Upper lobe of left lung (tissue), 6 donors: Measurements from ENCODE around the gene FGGY. TPM values are rescaled to one million over a fixed set of nuclear protein-coding genes. Genes with fewer than 3 reads are reported as not detected.

Source experiments
- ATAC-seq, 2 donors: fragments of 200-7000 bp; cut with Tn5 transposase; one replicate each; pipeline ENCODE4 v1.9.1; 2022; ENCODE audit warnings: mild to moderate bottlenecking in 2 of 2, moderate library complexity in 2 of 2; ENCODE audit not compliant: low FRiP score in 2 of 2
- DNase-seq, 2 donors: peaks; one replicate each; pipeline ENCODE4 v3.0.0-alpha.2; 2019 to 2020
- H3K27ac ChIP-seq, 4 donors: fragments of 200-600 bp; sonication (generic); one replicate each; pipeline ENCODE4 v1.5.1; 2016 to 2019
- H3K27me3 ChIP-seq, 4 donors: fragments of 200-600 bp; sonication (generic); one replicate each; pipeline ENCODE4 v1.5.1; 2017 to 2019
- H3K36me3 ChIP-seq, 4 donors: fragments of 200-600 bp; sonication (generic); one replicate each; pipeline ENCODE4 v1.5.1; 2016 to 2019
- H3K4me1 ChIP-seq, 4 donors: fragments of 200-600 bp; sonication (generic); one replicate each; pipeline ENCODE4 v1.5.1; 2018 to 2019
- H3K4me3 ChIP-seq, 4 donors: fragments of 200-600 bp; sonication (generic); one replicate each; pipeline ENCODE4 v1.5.1; 2017 to 2019; ENCODE audit warnings: mild to moderate bottlenecking in 2 of 4, moderate library complexity in 1 of 4
- H3K9me3 ChIP-seq, 4 donors: fragments of 200-600 bp; sonication (generic); one replicate each; pipeline ENCODE4 v1.5.1; 2018 to 2019
- CTCF ChIP-seq, 6 experiments: fragments of 450-650 bp in 4 of 6; fragments of 200-600 bp in 2 of 6; sonication (generic) in 2 of 6; IDR thresholded peaks; one replicate each; pipeline ENCODE4 v1.5.1; 2016 to 2019; ENCODE audit warnings: antibody characterized with exemption in 6 of 6
- EP300 ChIP-seq, 4 donors: sonication (generic); formaldehyde crosslinking; IDR thresholded peaks; one replicate each; pipeline ENCODE4 v1.5.1; 2017; ENCODE audit warnings: antibody characterized with exemption in 4 of 4, control low read depth in 2 of 4
- POLR2A ChIP-seq, 4 donors: fragments of 450-650 bp; IDR thresholded peaks; one replicate each; pipeline ENCODE4 v1.5.1; 2016 to 2017; ENCODE audit warnings: antibody characterized with exemption in 4 of 4, mild to moderate bottlenecking in 2 of 4
- POLR2AphosphoS5 ChIP-seq, 2 donors: sonication (generic); formaldehyde crosslinking; IDR thresholded peaks; one replicate each; pipeline ENCODE4 v1.5.1; 2017; ENCODE audit warnings: antibody characterized with exemption in 2 of 2
- WGBS, 2 donors: methylation state at CpG; one replicate each; pipeline ENCODE4 v1.1.5; 2017 to 2018; 5-methylcytosine and 5-hydroxymethylcytosine counted together
- total RNA-seq, 6 donors: library from RNA; depleted of rRNA in 4 of 6; stranded (reverse); fragments of >200 nt in 4 of 6; gene quantifications; one replicate each; pipeline versions ENCODE4 v1.1.0 to v1.2.1, GENCODE V29; 2016 to 2021
- donor health status: DM: no; HTN: no; CAD: no; lungs with moderate emphysema.
- donor health status: DM: no; HTN: yes; CAD: no; lungs with severe emphysema.

The FGGY gene
- total RNA-seq, 6 donors from 2014 or later, result 11.8 to 51.3 (median 22.6) TPM

- H3K27ac ChIP-seq, result no peak overlapping the region
- TF ChIP-seq POLR2A (IDR thresholded peaks at IDR 0.05) (no peak), POLR2AphosphoS5 (IDR thresholded peaks at IDR 0.05) (no peak), EP300 (IDR thresholded peaks at IDR 0.05) (no peak), CTCF (IDR thresholded peaks at IDR 0.05) (no peak)
- H3K9me3 ChIP-seq, result no peaks in the 10 kb centered on the region
- peaks cover 0 to 6% (median 0%) of the 10 kb centered on the region in 4 donors for H3K4me1 ChIP-seq
- WGBS, 2 donors, result 93 to 94% methylated on average over 4 of the region's 4 CpGs
- DNase-seq (no peak), ATAC-seq (no peak)
- H3K27me3 ChIP-seq, result no peaks in the 10 kb centered on the region
- no peaks in the 10 kb centered on the region for H3K36me3 ChIP-seq
- no peak overlapping the region for H3K4me3 ChIP-seq
Measured at GRCh38 chr1:59285691-59286090, 11.2 kb upstream of the FGGY start.

GRCh38 chr1:59288046-59288445 lies 8.8 kb upstream of the FGGY start:
- Histone ChIP-seq H3K4me1 (peaks cover 3 to 23% (median 14%) of the 10 kb centered on the region in 4 donors), H3K27ac (no peak overlapping the region), H3K4me3 (no peak overlapping the region), H3K9me3 (no peaks in the 10 kb centered on the region), H3K27me3 (no peaks in the 10 kb centered on the region), H3K36me3 (no peaks in the 10 kb centered on the region)
- TF ChIP-seq POLR2AphosphoS5 (IDR thresholded peaks at IDR 0.05) (no peak), CTCF (IDR thresholded peaks at IDR 0.05) (no peak), EP300 (IDR thresholded peaks at IDR 0.05) (no peak), POLR2A (IDR thresholded peaks at IDR 0.05) (no peak)
- WGBS, 2 donors, result 73 to 77% methylated on average over 3 of the region's 3 CpGs
- no peak for DNase-seq
- no peak for ATAC-seq

GRCh38 chr1:59289570-59289969 lies 7.3 kb upstream of the FGGY start:
- TF ChIP-seq CTCF (IDR thresholded peaks at IDR 0.05), result no peak
- no peak for TF ChIP-seq POLR2A (IDR thresholded peaks at IDR 0.05)
- TF ChIP-seq POLR2AphosphoS5 (IDR thresholded peaks at IDR 0.05), result no peak
- no peak for TF ChIP-seq EP300 (IDR thresholded peaks at IDR 0.05)
- no peaks in the 10 kb centered on the region for H3K27me3 ChIP-seq
- H3K4me1 ChIP-seq, result peaks cover 11 to 28% (median 21%) of the 10 kb centered on the region in 4 donors
- no peak for DNase-seq
- 94 to 100% methylated on average over 2 of the region's 2 CpGs for WGBS, 2 donors
- no peak for ATAC-seq
- H3K36me3 ChIP-seq, result no peaks in the 10 kb centered on the region
- H3K9me3 ChIP-seq, result no peaks in the 10 kb centered on the region
- no peak overlapping the region for H3K4me3 ChIP-seq
- peak overlapping the region in 1 of 4 donors; percentile 75 for H3K27ac ChIP-seq

GRCh38 chr1:59290193-59290949 lies 6.5 kb upstream of the FGGY start:
- H3K36me3 ChIP-seq, result no peaks in the 10 kb centered on the region
- WGBS, 2 donors, result 68% methylated on average over 9 of the region's 9 CpGs
- peak overlapping the region in 1 of 4 donors; percentile 75 for H3K27ac ChIP-seq
- DNase-seq (peak in 1 of 2 donors; percentile 73), ATAC-seq (peak; percentile 55 to 72)
- no peak overlapping the region for H3K4me3 ChIP-seq
- no peaks in the 10 kb centered on the region for H3K9me3 ChIP-seq
- no peaks in the 10 kb centered on the region for H3K27me3 ChIP-seq
- peaks cover 15 to 28% (median 21%) of the 10 kb centered on the region in 4 donors for H3K4me1 ChIP-seq
- TF ChIP-seq EP300 (IDR thresholded peaks at IDR 0.05), result peak in 1 of 4 donors; percentile 19
- TF ChIP-seq POLR2AphosphoS5 (IDR thresholded peaks at IDR 0.05), result no peak
- TF ChIP-seq POLR2A (IDR thresholded peaks at IDR 0.05), result peak in 1 of 4 donors; percentile 41
- peak in 4 of 6 experiments; percentile 15 to 45 (median 36) for TF ChIP-seq CTCF (IDR thresholded peaks at IDR 0.05)

GRCh38 chr1:59291561-59291960 lies 5.3 kb upstream of the FGGY start:
- Histone ChIP-seq H3K27me3 (no peaks in the 10 kb centered on the region), H3K4me1 (peaks cover 22 to 31% (median 27%) of the 10 kb centered on the region in 4 donors), H3K27ac (peak overlapping the region; percentile 56 to 75 (median 72)), H3K9me3 (no peaks in the 10 kb centered on the region), H3K4me3 (no peak overlapping the region), H3K36me3 (no peaks in the 10 kb centered on the region)
- TF ChIP-seq POLR2AphosphoS5 (IDR thresholded peaks at IDR 0.05) (no peak), EP300 (IDR thresholded peaks at IDR 0.05) (no peak), POLR2A (IDR thresholded peaks at IDR 0.05) (no peak), CTCF (IDR thresholded peaks at IDR 0.05) (no peak)
- DNase-seq (no peak), ATAC-seq (no peak)
